GM12875 (cell line): ENCODE data around the gene FGFR2.

Source experiments
- H3K4me3 ChIP-seq: one replicate; pipeline ENCODE4 v1.5.1; 2011; ENCODE audit warnings: low read depth, low read length, control low read depth
- CTCF ChIP-seq: IDR thresholded peaks from 2 replicates; pipeline ENCODE4 v1.5.1; 2011; ENCODE audit warnings: low read depth, mild to moderate bottlenecking, control low read depth, inconsistent platforms, low read length, moderate library complexity, borderline replicate concordance; ENCODE audit not compliant: insufficient read depth

FGFR2 gene

GRCh38 chr10:121478556-121478955 is 119.7 kb downstream of the FGFR2 start:
- H3K4me3 ChIP-seq, result no peak overlapping the region
- no peak for TF ChIP-seq CTCF

- TF ChIP-seq CTCF, result no peak
- H3K4me3 ChIP-seq, result no peak overlapping the region
These were observed 128.2 kb downstream of the FGFR2 start for GRCh38 chr10:121469797-121470606.

GRCh38 chr10:121468726-121469125 is 129.5 kb downstream of the FGFR2 start:
- TF ChIP-seq CTCF, result no peak
- no peak overlapping the region for H3K4me3 ChIP-seq

GRCh38 chr10:121466424-121466823 is 131.8 kb downstream of the FGFR2 start:
- no peak for TF ChIP-seq CTCF
- no peak overlapping the region for H3K4me3 ChIP-seq

GRCh38 chr10:121465215-121465614 is 133.0 kb downstream of the FGFR2 start:
- H3K4me3 ChIP-seq, result no peak overlapping the region
- no peak for TF ChIP-seq CTCF

- H3K4me3 ChIP-seq, result no peak overlapping the region
- no peak for TF ChIP-seq CTCF
These were observed 133.7 kb downstream of the FGFR2 start for GRCh38 chr10:121464517-121464916.

GRCh38 chr10:121462955-121463354 is 135.3 kb downstream of the FGFR2 start:
- no peak for TF ChIP-seq CTCF
- no peak overlapping the region for H3K4me3 ChIP-seq
